ENCODE measurements around the gene GTF2IRD2. TPM values are rescaled to one million over a fixed set of nuclear protein-coding genes. Genes with fewer than 3 reads are reported as not detected.
"Not testable (repeated sequence)": the region's sequence is repeated elsewhere in the genome, so short reads cannot be mapped to it uniquely, and the experiment has no call there.

The GTF2IRD2 gene
- polyA plus RNA-seq (17.7 and 19.9 TPM in 2 replicates), polyA minus RNA-seq (20.5 and 23.4 TPM in 2 replicates)

GRCh38 chr7:74850833-74851721 lies at the start of gene GTF2IRD2:
Gene GTF2IRD2, minus strand, starts transcription at chr7:74851605. Its CDS starts 15,227 bp downstream, at chr7:74836378.
- not testable (repeated sequence) for H3K27me3 ChIP-seq (ENCODE audit: insufficient read depth, low read depth, low read length); H3K79me2 ChIP-seq (replicated peaks; ENCODE audit: insufficient read depth, low read length); H3K27ac ChIP-seq (ENCODE audit: low read length); H2AFZ ChIP-seq (ENCODE audit: low read depth, low read length); H3K36me3 ChIP-seq (ENCODE audit: insufficient read depth, low read length); H3K4me3 ChIP-seq (ENCODE audit: low read length); H3K9me2 ChIP-seq (ENCODE audit: insufficient read depth, low read length); H3K4me2 ChIP-seq (ENCODE audit: low read length); H3F3A ChIP-seq (ENCODE audit: insufficient read depth, low read length, poor library complexity, severe bottlenecking); H4K20me1 ChIP-seq (ENCODE audit: insufficient read depth); H3K9me3 ChIP-seq (ENCODE audit: low read length)
- peak within 1 kb of the TSS; percentile 23 for H3K9ac ChIP-seq (ENCODE audit: low read length)
- TF ChIP-seq, protein P1, sequence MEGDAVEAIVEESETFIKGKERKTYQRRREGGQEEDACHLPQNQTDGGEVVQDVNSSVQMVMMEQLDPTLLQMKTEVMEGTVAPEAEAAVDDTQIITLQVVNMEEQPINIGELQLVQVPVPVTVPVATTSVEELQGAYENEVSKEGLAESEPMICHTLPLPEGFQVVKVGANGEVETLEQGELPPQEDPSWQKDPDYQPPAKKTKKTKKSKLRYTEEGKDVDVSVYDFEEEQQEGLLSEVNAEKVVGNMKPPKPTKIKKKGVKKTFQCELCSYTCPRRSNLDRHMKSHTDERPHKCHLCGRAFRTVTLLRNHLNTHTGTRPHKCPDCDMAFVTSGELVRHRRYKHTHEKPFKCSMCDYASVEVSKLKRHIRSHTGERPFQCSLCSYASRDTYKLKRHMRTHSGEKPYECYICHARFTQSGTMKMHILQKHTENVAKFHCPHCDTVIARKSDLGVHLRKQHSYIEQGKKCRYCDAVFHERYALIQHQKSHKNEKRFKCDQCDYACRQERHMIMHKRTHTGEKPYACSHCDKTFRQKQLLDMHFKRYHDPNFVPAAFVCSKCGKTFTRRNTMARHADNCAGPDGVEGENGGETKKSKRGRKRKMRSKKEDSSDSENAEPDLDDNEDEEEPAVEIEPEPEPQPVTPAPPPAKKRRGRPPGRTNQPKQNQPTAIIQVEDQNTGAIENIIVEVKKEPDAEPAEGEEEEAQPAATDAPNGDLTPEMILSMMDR (IDR thresholded peaks at IDR 0.05; ENCODE audit: poor library complexity, severe bottlenecking) = peak; percentile 14

DNA sequence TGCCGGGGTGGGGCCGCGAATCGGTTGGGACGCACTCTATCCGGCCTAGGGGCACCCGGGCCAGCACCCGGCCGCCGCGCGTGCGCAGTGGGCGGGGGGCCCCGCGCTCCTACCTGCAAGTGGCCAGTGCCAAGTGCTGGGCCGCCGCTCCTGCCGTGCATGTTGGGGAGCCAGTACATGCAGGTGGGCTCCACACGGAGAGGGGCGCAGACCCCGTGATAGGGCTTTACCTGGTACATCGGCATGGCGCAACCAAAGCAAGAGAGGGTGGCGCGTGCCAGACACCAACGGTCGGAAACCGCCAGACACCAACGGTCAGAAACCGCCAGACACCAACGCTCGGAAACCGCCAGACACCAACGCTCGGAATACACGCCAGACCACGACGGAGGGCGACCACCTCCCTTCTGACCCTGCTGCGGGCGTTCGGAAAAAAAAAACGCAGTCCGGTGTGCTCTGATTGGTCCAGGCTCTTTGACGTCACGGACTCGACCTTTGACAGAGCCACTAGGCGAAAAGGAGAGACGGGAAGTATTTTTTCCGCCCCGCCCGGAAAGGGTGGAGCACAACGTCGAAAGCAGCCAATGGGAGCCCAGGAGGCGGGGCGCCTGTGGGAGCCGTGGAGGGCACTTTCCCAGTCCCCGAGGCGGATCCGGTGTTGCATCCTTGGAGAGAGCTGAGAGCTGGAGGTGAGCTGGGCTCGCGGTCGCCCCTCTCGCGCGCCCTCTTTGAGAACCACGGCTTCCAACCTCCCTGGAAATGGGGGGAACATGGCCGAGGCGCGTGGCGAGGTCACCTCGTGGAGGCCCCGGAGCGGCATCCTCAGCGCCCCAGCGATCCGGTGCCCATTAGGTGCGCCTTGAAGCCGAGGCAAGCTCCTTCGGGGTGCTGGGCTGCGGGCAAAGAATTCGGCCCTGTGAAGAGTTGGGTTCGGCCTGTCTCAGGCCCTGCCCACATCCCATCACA lies 39.0 kb upstream of the GTF2IRD2 start:
- H3F3A ChIP-seq (ENCODE audit: insufficient read depth, low read length, poor library complexity, severe bottlenecking); H3K4me2 ChIP-seq (ENCODE audit: low read length); H2AFZ ChIP-seq (ENCODE audit: low read depth, low read length); H3K36me3 ChIP-seq (ENCODE audit: insufficient read depth, low read length); H3K9me2 ChIP-seq (ENCODE audit: insufficient read depth, low read length); H3K79me2 ChIP-seq (replicated peaks; ENCODE audit: insufficient read depth, low read length); H3K27me3 ChIP-seq (ENCODE audit: insufficient read depth, low read depth, low read length); H3K9me3 ChIP-seq (ENCODE audit: low read length); H4K20me1 ChIP-seq (ENCODE audit: insufficient read depth): not testable (repeated sequence)
- Histone ChIP-seq H3K4me3 (ENCODE audit: low read length) (peak overlapping the region; percentile 60), H3K27ac (ENCODE audit: low read length) (peak overlapping the region; percentile 64), H3K9ac (ENCODE audit: low read length) (peak overlapping the region; percentile 61)
- TF ChIP-seq, protein P1 (IDR thresholded peaks at IDR 0.05; ENCODE audit: poor library complexity, severe bottlenecking) = peak; percentile 34
- TF ChIP-seq POLR2AphosphoS5 (IDR thresholded peaks at IDR 0.05) = peak; percentile 86
- peak; percentile 47 for TF ChIP-seq RAD21 (conservative IDR thresholded peaks at IDR 0.05)
- TF ChIP-seq MXI1 (conservative IDR thresholded peaks at IDR 0.05; ENCODE audit: poor library complexity, severe bottlenecking) = peak; percentile 92
- peak; percentile 41 for TF ChIP-seq TAF1 (IDR thresholded peaks at IDR 0.05; ENCODE audit: low read depth)
- TF ChIP-seq, protein P2, sequence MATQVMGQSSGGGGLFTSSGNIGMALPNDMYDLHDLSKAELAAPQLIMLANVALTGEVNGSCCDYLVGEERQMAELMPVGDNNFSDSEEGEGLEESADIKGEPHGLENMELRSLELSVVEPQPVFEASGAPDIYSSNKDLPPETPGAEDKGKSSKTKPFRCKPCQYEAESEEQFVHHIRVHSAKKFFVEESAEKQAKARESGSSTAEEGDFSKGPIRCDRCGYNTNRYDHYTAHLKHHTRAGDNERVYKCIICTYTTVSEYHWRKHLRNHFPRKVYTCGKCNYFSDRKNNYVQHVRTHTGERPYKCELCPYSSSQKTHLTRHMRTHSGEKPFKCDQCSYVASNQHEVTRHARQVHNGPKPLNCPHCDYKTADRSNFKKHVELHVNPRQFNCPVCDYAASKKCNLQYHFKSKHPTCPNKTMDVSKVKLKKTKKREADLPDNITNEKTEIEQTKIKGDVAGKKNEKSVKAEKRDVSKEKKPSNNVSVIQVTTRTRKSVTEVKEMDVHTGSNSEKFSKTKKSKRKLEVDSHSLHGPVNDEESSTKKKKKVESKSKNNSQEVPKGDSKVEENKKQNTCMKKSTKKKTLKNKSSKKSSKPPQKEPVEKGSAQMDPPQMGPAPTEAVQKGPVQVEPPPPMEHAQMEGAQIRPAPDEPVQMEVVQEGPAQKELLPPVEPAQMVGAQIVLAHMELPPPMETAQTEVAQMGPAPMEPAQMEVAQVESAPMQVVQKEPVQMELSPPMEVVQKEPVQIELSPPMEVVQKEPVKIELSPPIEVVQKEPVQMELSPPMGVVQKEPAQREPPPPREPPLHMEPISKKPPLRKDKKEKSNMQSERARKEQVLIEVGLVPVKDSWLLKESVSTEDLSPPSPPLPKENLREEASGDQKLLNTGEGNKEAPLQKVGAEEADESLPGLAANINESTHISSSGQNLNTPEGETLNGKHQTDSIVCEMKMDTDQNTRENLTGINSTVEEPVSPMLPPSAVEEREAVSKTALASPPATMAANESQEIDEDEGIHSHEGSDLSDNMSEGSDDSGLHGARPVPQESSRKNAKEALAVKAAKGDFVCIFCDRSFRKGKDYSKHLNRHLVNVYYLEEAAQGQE (IDR thresholded peaks at IDR 0.05; ENCODE audit: borderline replicate concordance) = peak; percentile 56
- peak; percentile 55 for TF ChIP-seq SMC3 (conservative IDR thresholded peaks at IDR 0.05; ENCODE audit: poor library complexity)

GRCh38 chr7:74889518-74890129 lies 38.2 kb upstream of the GTF2IRD2 start:
- H3K4me3 ChIP-seq (ENCODE audit: low read length); H3K9me3 ChIP-seq (ENCODE audit: low read length); H3K36me3 ChIP-seq (ENCODE audit: insufficient read depth, low read length); H3K9me2 ChIP-seq (ENCODE audit: insufficient read depth, low read length); H3K9ac ChIP-seq (ENCODE audit: low read length); H3K27ac ChIP-seq (ENCODE audit: low read length); H3K79me2 ChIP-seq (replicated peaks; ENCODE audit: insufficient read depth, low read length); H4K20me1 ChIP-seq (ENCODE audit: insufficient read depth); H2AFZ ChIP-seq (ENCODE audit: low read depth, low read length); H3K4me2 ChIP-seq (ENCODE audit: low read length); H3K27me3 ChIP-seq (ENCODE audit: insufficient read depth, low read depth, low read length); H3F3A ChIP-seq (ENCODE audit: insufficient read depth, low read length, poor library complexity, severe bottlenecking): not testable (repeated sequence)

DNA sequence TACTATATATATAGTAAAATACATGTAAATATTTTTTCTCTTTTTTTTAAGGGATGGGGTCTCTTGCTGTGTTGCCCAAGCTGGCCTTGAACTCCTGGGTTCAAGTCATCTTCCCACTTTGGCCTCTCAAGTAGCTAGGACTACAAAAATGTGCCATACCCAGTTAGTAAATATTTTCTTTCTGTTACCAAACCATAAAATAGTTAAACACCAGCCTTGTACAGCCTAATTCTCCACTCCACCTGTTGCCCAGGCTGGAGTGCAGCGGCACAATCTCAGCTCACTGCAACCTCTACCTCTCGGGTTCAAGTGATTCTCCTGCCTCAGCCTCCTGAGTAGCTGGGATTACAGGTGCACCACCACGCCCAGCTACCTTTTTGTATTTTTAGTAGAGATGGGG lies 33.9 kb upstream of the GTF2IRD2 start:
- H3K27me3 ChIP-seq (ENCODE audit: insufficient read depth, low read depth, low read length); H3K27ac ChIP-seq (ENCODE audit: low read length); H3K9ac ChIP-seq (ENCODE audit: low read length); H3K36me3 ChIP-seq (ENCODE audit: insufficient read depth, low read length); H3K9me3 ChIP-seq (ENCODE audit: low read length); H2AFZ ChIP-seq (ENCODE audit: low read depth, low read length); H3K9me2 ChIP-seq (ENCODE audit: insufficient read depth, low read length); H3K4me2 ChIP-seq (ENCODE audit: low read length); H3F3A ChIP-seq (ENCODE audit: insufficient read depth, low read length, poor library complexity, severe bottlenecking); H3K4me3 ChIP-seq (ENCODE audit: low read length); H4K20me1 ChIP-seq (ENCODE audit: insufficient read depth); H3K79me2 ChIP-seq (replicated peaks; ENCODE audit: insufficient read depth, low read length): not testable (repeated sequence)
